Hepatocyte (in vitro differentiated cells): Measurements from ENCODE around the gene FSD2. TPM values are rescaled to one million over a fixed set of nuclear protein-coding genes. Genes with fewer than 3 reads are reported as not detected.
A peak's percentile ranks its signal among the peaks of the same experiment; 100 is the strongest.

Source experiments
- DNase-seq: peaks from one replicate; pipeline ENCODE4 v3.0.0-alpha.2; 2016; ENCODE audit warnings: low spot score
- H2AFZ ChIP-seq: fragments of 200-600 bp; sonication (generic); 2 replicates; pipeline ENCODE4 v1.6.0; 2016; ENCODE audit warnings: antibody characterized with exemption, mild to moderate bottlenecking
- H3K27ac ChIP-seq: fragments of 200-600 bp; sonication (generic); 2 replicates; pipeline ENCODE4 v1.5.1; 2016; ENCODE audit warnings: mild to moderate bottlenecking
- H3K27me3 ChIP-seq: fragments of 200-600 bp; sonication (generic); 2 replicates; pipeline ENCODE4 v1.6.1; 2016
- H3K36me3 ChIP-seq: fragments of 200-600 bp; sonication (generic); replicated peaks from 2 replicates; pipeline ENCODE4 v1.5.1; 2016; ENCODE audit warnings: low read depth; ENCODE audit not compliant: insufficient read depth
- H3K4me1 ChIP-seq: fragments of 200-600 bp; sonication (generic); 2 replicates; pipeline ENCODE4 v1.5.1; 2016; ENCODE audit warnings: mild to moderate bottlenecking, moderate library complexity; ENCODE audit not compliant: insufficient read depth
- H3K4me2 ChIP-seq: fragments of 200-600 bp; sonication (generic); 2 replicates; pipeline ENCODE4 v1.6.0; 2016
- H3K4me3 ChIP-seq: fragments of 200-600 bp; sonication (generic); 2 replicates; pipeline ENCODE4 v1.5.1; 2016; ENCODE audit warnings: mild to moderate bottlenecking
- H3K79me2 ChIP-seq: fragments of 200-600 bp; sonication (generic); 2 replicates; pipeline ENCODE4 v1.6.0; 2017; ENCODE audit warnings: mild to moderate bottlenecking
- H3K9me2 ChIP-seq: fragments of 200-600 bp; sonication (generic); replicated peaks from 2 replicates; pipeline ENCODE4 v1.6.0; 2017; ENCODE audit warnings: mild to moderate bottlenecking; ENCODE audit not compliant: insufficient read depth
- H3K9me3 ChIP-seq: fragments of 200-600 bp; sonication (generic); 2 replicates; pipeline ENCODE4 v1.5.1; 2016; ENCODE audit warnings: low read depth, mild to moderate bottlenecking
- H4K20me1 ChIP-seq: fragments of 200-600 bp; sonication (generic); 2 replicates; pipeline ENCODE4 v1.6.0; 2016; ENCODE audit warnings: mild to moderate bottlenecking; ENCODE audit not compliant: insufficient read depth, poor library complexity, severe bottlenecking
- CTCF ChIP-seq: fragments of 200-600 bp; sonication (generic); IDR thresholded peaks from 2 replicates; pipeline ENCODE4 v1.5.1; 2016; ENCODE audit warnings: antibody characterized with exemption, mild to moderate bottlenecking; ENCODE audit not compliant: poor library complexity
- EZH2 ChIP-seq: fragments of 200-600 bp; sonication (generic); IDR thresholded peaks from 2 replicates; pipeline ENCODE4 v1.6.1; 2016; ENCODE audit warnings: antibody characterized with exemption, mild to moderate bottlenecking, borderline replicate concordance
- EZH2phosphoT487 ChIP-seq: fragments of 200-600 bp; sonication (generic); IDR thresholded peaks from one replicate; pipeline ENCODE4 v1.6.1; 2018; ENCODE audit warnings: antibody characterized with exemption, mild to moderate bottlenecking, low read depth, moderate library complexity; ENCODE audit not compliant: unreplicated experiment, severe bottlenecking
- WGBS: methylation state at CpG from one replicate; pipeline ENCODE4 v1.1.6; 2016; ENCODE audit warnings: low lambda C conversion rate; ENCODE audit errors: missing lambda C conversion rate; 5-methylcytosine and 5-hydroxymethylcytosine counted together
- polyA plus RNA-seq: library from polyadenylated mRNA; unstranded; fragments of >200 nt; fragmentation: Nextera tagmentation; extraction: Ambion mirVana; gene quantifications from 2 replicates; pipeline ENCODE4 v1.2.1, GENCODE V29; 2016
- total RNA-seq: library from RNA; depleted of rRNA; stranded (reverse); fragments of >200 nt; gene quantifications from 2 replicates; pipeline ENCODE4 v1.2.3, GENCODE V29; 2014

FSD2 gene
- total and polyA plus RNA-seq, 2 experiments from 2014 or later, result 0.06 TPM; not detected in 1

GRCh38 chr15:82749951-82750830 is 55.7 kb downstream of the FSD2 start:
- no peaks in the 10 kb centered on the region for H4K20me1 ChIP-seq
- peaks cover 42% of the 10 kb centered on the region for H3K79me2 ChIP-seq
- peak; percentile 97 for DNase-seq
- peak overlapping the region; percentile 31 for H3K4me3 ChIP-seq
- H3K9me2 ChIP-seq, result no peaks in the 10 kb centered on the region
- H3K27ac ChIP-seq, result peak overlapping the region; percentile 95
- 1% methylated on average over 47 of the region's 47 CpGs for WGBS
- no peaks in the 10 kb centered on the region for H3K36me3 ChIP-seq
- H2AFZ ChIP-seq, result peak overlapping the region; percentile 75
- no peaks in the 10 kb centered on the region for H3K9me3 ChIP-seq
- H3K4me1 ChIP-seq, result peaks cover 13% of the 10 kb centered on the region
- H3K27me3 ChIP-seq, result no peaks in the 10 kb centered on the region
- peak overlapping the region; percentile 94 for H3K4me2 ChIP-seq
- TF ChIP-seq CTCF (no peak), EZH2 (no peak), EZH2phosphoT487 (no peak)

- H3K4me1 ChIP-seq, result peaks cover 13% of the 10 kb centered on the region
- no peak for DNase-seq
- H3K4me3 ChIP-seq, result no peak overlapping the region
- no peaks in the 10 kb centered on the region for H3K36me3 ChIP-seq
- H3K79me2 ChIP-seq, result peaks cover 26% of the 10 kb centered on the region
- H3K9me3 ChIP-seq, result no peaks in the 10 kb centered on the region
- no peak overlapping the region for H3K4me2 ChIP-seq
- H3K27me3 ChIP-seq, result no peaks in the 10 kb centered on the region
- no peaks in the 10 kb centered on the region for H3K9me2 ChIP-seq
- TF ChIP-seq CTCF, result no peak
- no peak for TF ChIP-seq EZH2phosphoT487
- TF ChIP-seq EZH2, result no peak
- no peak overlapping the region for H2AFZ ChIP-seq
- H4K20me1 ChIP-seq, result no peaks in the 10 kb centered on the region
- no peak overlapping the region for H3K27ac ChIP-seq
These were observed 57.6 kb downstream of the FSD2 start for GRCh38 chr15:82748315-82748714.

GRCh38 chr15:82743810-82744209 is 62.1 kb downstream of the FSD2 start:
- H3K9me2 ChIP-seq, result no peaks in the 10 kb centered on the region
- TF ChIP-seq EZH2, result no peak
- H2AFZ ChIP-seq, result no peak overlapping the region
- no peak overlapping the region for H3K4me3 ChIP-seq
- no peaks in the 10 kb centered on the region for H3K9me3 ChIP-seq
- DNase-seq, result no peak
- no peak overlapping the region for H3K27ac ChIP-seq
- no peaks in the 10 kb centered on the region for H4K20me1 ChIP-seq
- WGBS, result 95% methylated on average over 1 of the region's 1 CpG
- H3K79me2 ChIP-seq, result no peaks in the 10 kb centered on the region
- no peaks in the 10 kb centered on the region for H3K4me1 ChIP-seq
- no peaks in the 10 kb centered on the region for H3K27me3 ChIP-seq
- H3K4me2 ChIP-seq, result no peak overlapping the region
- no peaks in the 10 kb centered on the region for H3K36me3 ChIP-seq

- Histone ChIP-seq H3K27me3 (no peaks in the 10 kb centered on the region), H3K27ac (peak overlapping the region; percentile 40)
These were observed 63.7 kb downstream of the FSD2 start for GRCh38 chr15:82742134-82742533.

More at GRCh38 chr15:82742134-82742533, 63.7 kb downstream of the FSD2 start:
- Histone ChIP-seq H3K9me2 (no peaks in the 10 kb centered on the region), H3K36me3 (no peaks in the 10 kb centered on the region), H3K4me2 (no peak overlapping the region), H3K4me1 (no peaks in the 10 kb centered on the region), H3K79me2 (no peaks in the 10 kb centered on the region), H3K9me3 (no peaks in the 10 kb centered on the region), H4K20me1 (no peaks in the 10 kb centered on the region), H3K4me3 (no peak overlapping the region), H2AFZ (no peak overlapping the region)
- TF ChIP-seq EZH2, result no peak
- no peak for TF ChIP-seq EZH2phosphoT487
- no peak for TF ChIP-seq CTCF
- DNase-seq, result no peak
- WGBS, result 84% methylated on average over 3 of the region's 3 CpGs
